ENCODE data around the gene RMND1. TPM values are rescaled to one million over a fixed set of nuclear protein-coding genes. Genes with fewer than 3 reads are reported as not detected.

Gene RMND1
- total RNA-seq, 2 donors from 2014 or later: 20.7 to 21.2 TPM

Other genes with a start within 250 kb of the RMND1 start
- 100 to 1,000 TPM; 102 to 167 TPM for gene AKAP12, start 212.2 kb downstream of the RMND1 start, total RNA-seq
- gene ZBTB2, start 60.6 kb downstream of the RMND1 start, total RNA-seq: 1 to 10 TPM; 5.3 to 8.4 TPM
- 1 to 10 TPM in 1 of 2 donors, under 1 TPM in 1; 0.81 to 1.5 TPM for gene CCDC170, start 41.9 kb upstream of the RMND1 start, total RNA-seq

Data from thoracic aorta (tissue), 2 donors.